Astrocyte (in vitro differentiated cells and primary cell): ENCODE results near the gene PCA3. TPM values are rescaled to one million over a fixed set of nuclear protein-coding genes. Genes with fewer than 3 reads are reported as not detected.

ENCODE experiments used
- DNase-seq: peaks from one replicate; pipeline ENCODE4 v3.0.0-alpha.2; 2010; ENCODE audit warnings: low read depth
- FAIRE-seq: peaks from 2 replicates; lab custom pipeline; 2011; peaks lifted over from hg19 to GRCh38; lab: Jason Lieb, UNC
- H2AFZ ChIP-seq: 2 replicates; pipeline ENCODE4 v1.6.0; 2012; ENCODE audit warnings: low read depth, low read length, inconsistent platforms
- H3K27ac ChIP-seq: 2 replicates; pipeline ENCODE4 v1.5.1; 2011; ENCODE audit warnings: low read depth, low read length, inconsistent platforms
- H3K27me3 ChIP-seq: 2 replicates; pipeline ENCODE4 v1.6.0; 2011; ENCODE audit warnings: low read length, inconsistent platforms; ENCODE audit not compliant: insufficient read depth
- H3K36me3 ChIP-seq: 2 replicates; pipeline ENCODE4 v1.5.1; 2011; ENCODE audit warnings: low read length, inconsistent platforms; ENCODE audit not compliant: insufficient read depth
- H3K4me1 ChIP-seq: 2 replicates; pipeline ENCODE4 v1.5.1; 2011; ENCODE audit warnings: low read length, inconsistent platforms; ENCODE audit not compliant: insufficient read depth
- H3K4me2 ChIP-seq: 2 replicates; pipeline ENCODE4 v1.6.0; 2012; ENCODE audit warnings: low read length, inconsistent platforms
- H3K4me3 ChIP-seq: 2 replicates; pipeline ENCODE4 v1.5.1; 2011; ENCODE audit warnings: low read depth, mild to moderate bottlenecking, low read length, inconsistent platforms; ENCODE audit not compliant: insufficient read depth
- H3K79me2 ChIP-seq: 2 replicates; pipeline ENCODE4 v1.6.0; 2012; ENCODE audit warnings: mild to moderate bottlenecking, low read length, inconsistent platforms; ENCODE audit not compliant: insufficient read depth
- H3K9ac ChIP-seq: 2 replicates; pipeline ENCODE4 v1.6.0; 2012; ENCODE audit warnings: mild to moderate bottlenecking, low read length, inconsistent platforms
- H3K9me3 ChIP-seq: 2 replicates; pipeline ENCODE4 v1.5.1; 2012; ENCODE audit warnings: low read depth, mild to moderate bottlenecking, low read length, inconsistent platforms; ENCODE audit not compliant: insufficient read depth
- H4K20me1 ChIP-seq: 2 replicates; pipeline ENCODE4 v1.6.0; 2012; ENCODE audit warnings: low read length, inconsistent platforms; ENCODE audit not compliant: insufficient read depth
- H3K27ac Mint-ChIP-seq: one replicate; pipeline ENCODE4 v1.8.0; 2021; ENCODE audit warnings: mild to moderate bottlenecking, mixed read lengths; ENCODE audit not compliant: unreplicated experiment
- H3K27me3 Mint-ChIP-seq: one replicate; pipeline ENCODE4 v1.8.0; 2021; ENCODE audit warnings: low read depth, mixed read lengths; ENCODE audit not compliant: unreplicated experiment
- H3K36me3 Mint-ChIP-seq: one replicate; pipeline ENCODE4 v1.8.0; 2021; ENCODE audit warnings: low read depth, mixed read lengths; ENCODE audit not compliant: unreplicated experiment
- H3K4me1 Mint-ChIP-seq: one replicate; pipeline ENCODE4 v1.8.0; 2021; ENCODE audit warnings: low read depth, mixed read lengths; ENCODE audit not compliant: unreplicated experiment
- H3K4me3 Mint-ChIP-seq: one replicate; pipeline ENCODE4 v1.8.0; 2021; ENCODE audit warnings: mild to moderate bottlenecking, moderate library complexity, mixed read lengths; ENCODE audit not compliant: unreplicated experiment
- H3K9me3 Mint-ChIP-seq: one replicate; pipeline ENCODE4 v1.8.0; 2021; ENCODE audit warnings: mild to moderate bottlenecking, mixed read lengths; ENCODE audit not compliant: unreplicated experiment
- CTCF ChIP-seq: IDR thresholded peaks from 2 replicates; pipeline ENCODE4 v1.5.1; 2011; ENCODE audit warnings: low read depth, mild to moderate bottlenecking, inconsistent platforms, low read length, moderate library complexity; ENCODE audit not compliant: insufficient read depth
- EZH2 ChIP-seq: IDR thresholded peaks from 2 replicates; pipeline ENCODE4 v1.6.1; 2012; ENCODE audit warnings: mild to moderate bottlenecking, low read length, inconsistent platforms; ENCODE audit not compliant: insufficient read depth
- total RNA-seq: library from RNA; stranded (reverse); gene quantifications from 2 replicates; pipeline ENCODE4 v1.2.1, GENCODE V29; 2021

PCA3 gene
- total RNA-seq, 1 donor from 2014 or later = not detected

- H3K9me3 Mint-ChIP-seq = peaks cover 4% of the 10 kb centered on the region
Observed at GRCh38 chr9:76743931-76744330, 20.3 kb upstream of the PCA3 start.

GRCh38 chr9:76744336-76744735 lies 19.9 kb upstream of the PCA3 start:
- FAIRE-seq (no peak), DNase-seq (no peak)
- Mint-ChIP-seq H3K4me1 (peaks cover 3% of the 10 kb centered on the region), H3K27ac (no peak overlapping the region), H3K9me3 (peaks cover 4% of the 10 kb centered on the region), H3K27me3 (peaks cover 3% of the 10 kb centered on the region), H3K4me3 (no peak overlapping the region), H3K36me3 (peaks cover 2% of the 10 kb centered on the region)
- Histone ChIP-seq H3K9me3 (no peaks in the 10 kb centered on the region), H3K4me2 (no peak overlapping the region), H3K27me3 (no peaks in the 10 kb centered on the region), H3K36me3 (no peaks in the 10 kb centered on the region), H3K79me2 (no peaks in the 10 kb centered on the region), H3K4me3 (no peak overlapping the region), H2AFZ (no peak overlapping the region), H3K4me1 (no peaks in the 10 kb centered on the region), H3K27ac (no peak overlapping the region), H4K20me1 (no peaks in the 10 kb centered on the region), H3K9ac (no peak overlapping the region)
- TF ChIP-seq EZH2 (no peak), CTCF (no peak)

More at GRCh38 chr9:76743931-76744330, 20.3 kb upstream of the PCA3 start:
- no peaks in the 10 kb centered on the region for H3K36me3 ChIP-seq
- no peaks in the 10 kb centered on the region for H4K20me1 ChIP-seq
- H2AFZ ChIP-seq = no peak overlapping the region
- H3K9ac ChIP-seq = no peak overlapping the region
- Mint-ChIP-seq H3K27ac (no peak overlapping the region), H3K4me3 (no peak overlapping the region), H3K27me3 (peaks cover 3% of the 10 kb centered on the region), H3K4me1 (peaks cover 3% of the 10 kb centered on the region), H3K36me3 (peaks cover 2% of the 10 kb centered on the region)
- no peaks in the 10 kb centered on the region for H3K79me2 ChIP-seq
- no peak overlapping the region for H3K27ac ChIP-seq
- FAIRE-seq (no peak), DNase-seq (no peak)
- no peaks in the 10 kb centered on the region for H3K9me3 ChIP-seq
- H3K4me1 ChIP-seq = no peaks in the 10 kb centered on the region
- H3K4me3 ChIP-seq = no peak overlapping the region
- H3K27me3 ChIP-seq = no peaks in the 10 kb centered on the region
- TF ChIP-seq CTCF = no peak
- TF ChIP-seq EZH2 = no peak
- no peak overlapping the region for H3K4me2 ChIP-seq

GRCh38 chr9:76751001-76751400 lies 13.2 kb upstream of the PCA3 start:
- Histone ChIP-seq H3K27me3 (no peaks in the 10 kb centered on the region), H3K4me1 (no peaks in the 10 kb centered on the region), H4K20me1 (no peaks in the 10 kb centered on the region), H3K4me2 (no peak overlapping the region), H3K4me3 (no peak overlapping the region), H3K27ac (no peak overlapping the region), H3K36me3 (no peaks in the 10 kb centered on the region), H3K9ac (no peak overlapping the region), H2AFZ (no peak overlapping the region), H3K9me3 (no peaks in the 10 kb centered on the region), H3K79me2 (no peaks in the 10 kb centered on the region)
- H3K4me3 Mint-ChIP-seq = no peak overlapping the region
- TF ChIP-seq EZH2 (no peak), CTCF (no peak)
- peaks cover 7% of the 10 kb centered on the region for H3K4me1 Mint-ChIP-seq
- no peaks in the 10 kb centered on the region for H3K9me3 Mint-ChIP-seq
- H3K27ac Mint-ChIP-seq = no peak overlapping the region
- FAIRE-seq = no peak
- DNase-seq = no peak
- no peaks in the 10 kb centered on the region for H3K36me3 Mint-ChIP-seq
- peaks cover 3% of the 10 kb centered on the region for H3K27me3 Mint-ChIP-seq
